Esophagus squamous epithelium (tissue), 5 donors: ENCODE measurements around the gene FXYD6. TPM values are rescaled to one million over a fixed set of nuclear protein-coding genes. Genes with fewer than 3 reads are reported as not detected.
"Not testable (repeated sequence)": the region's sequence is repeated elsewhere in the genome, so short reads cannot be mapped to it uniquely, and the experiment has no call there.

Experiments
- DNase-seq: peaks from one replicate; lab custom pipeline; 2025; lab: John Stamatoyannopoulos, UW
- H3K27ac ChIP-seq, 4 donors: fragments of 200-600 bp; sonication (generic); one replicate each; pipeline ENCODE4 v1.5.1; 2016 to 2019; ENCODE audit warnings: mild to moderate bottlenecking in 1 of 4
- H3K27me3 ChIP-seq, 4 donors: fragments of 200-600 bp; sonication (generic); 1 replicate in 3 of 4; 2 replicates in 1 of 4; pipeline versions ENCODE4 v1.5.1 to v1.6.0; 2017 to 2021; ENCODE audit warnings: antibody characterized with exemption in 1 of 4
- H3K36me3 ChIP-seq, 3 donors: fragments of 200-600 bp; sonication (generic); one replicate each; pipeline ENCODE4 v1.5.1; 2016 to 2019
- H3K4me1 ChIP-seq, 3 donors: fragments of 200-600 bp; sonication (generic); one replicate each; pipeline ENCODE4 v1.5.1; 2017 to 2019
- H3K4me3 ChIP-seq, 4 donors: fragments of 200-600 bp; sonication (generic); 1 replicate in 3 of 4; 2 replicates in 1 of 4; pipeline ENCODE4 v1.5.1; 2016 to 2019; ENCODE audit warnings: mild to moderate bottlenecking in 2 of 4, moderate library complexity in 1 of 4
- H3K9me3 ChIP-seq, 3 donors: fragments of 200-600 bp; sonication (generic); one replicate each; pipeline ENCODE4 v1.5.1; 2016 to 2019
- POLR2A ChIP-seq, 4 donors: fragments of 450-650 bp; IDR thresholded peaks; one replicate each; pipeline ENCODE4 v1.6.1; 2017; ENCODE audit warnings: antibody characterized with exemption in 4 of 4, mild to moderate bottlenecking in 4 of 4, moderate library complexity in 3 of 4
- WGBS, 2 donors: methylation state at CpG; one replicate each; pipeline ENCODE4 v1.1.5; 2018; 5-methylcytosine and 5-hydroxymethylcytosine counted together
- intact Hi-C: fragments of 100-400 bp; cut with DNase I; formaldehyde crosslinking; loops from one replicate; pipeline ENCODE4 v1.15.0; 2022
- total RNA-seq, 4 donors: library from RNA; depleted of rRNA; stranded (reverse); fragments of >200 nt; gene quantifications; one replicate each; pipeline ENCODE4 v1.1.0, GENCODE V29; 2016
- TF ChIP-seq, protein P1 (sequence below), 6 experiments: fragments of 450-650 bp in 4 of 6; fragments of 200-600 bp in 2 of 6; sonication (generic) in 2 of 6; IDR thresholded peaks; one replicate each; pipeline ENCODE4 v1.5.1; 2016 to 2019; ENCODE audit warnings: antibody characterized with exemption in 6 of 6, mild to moderate bottlenecking in 4 of 6, moderate library complexity in 4 of 6
- donor health status: DM: yes; HTN: yes; CAD: no.

Gene FXYD6
- total RNA-seq, 4 donors from 2014 or later: 0.61 to 27.7 (median 2.1) TPM

DNA sequence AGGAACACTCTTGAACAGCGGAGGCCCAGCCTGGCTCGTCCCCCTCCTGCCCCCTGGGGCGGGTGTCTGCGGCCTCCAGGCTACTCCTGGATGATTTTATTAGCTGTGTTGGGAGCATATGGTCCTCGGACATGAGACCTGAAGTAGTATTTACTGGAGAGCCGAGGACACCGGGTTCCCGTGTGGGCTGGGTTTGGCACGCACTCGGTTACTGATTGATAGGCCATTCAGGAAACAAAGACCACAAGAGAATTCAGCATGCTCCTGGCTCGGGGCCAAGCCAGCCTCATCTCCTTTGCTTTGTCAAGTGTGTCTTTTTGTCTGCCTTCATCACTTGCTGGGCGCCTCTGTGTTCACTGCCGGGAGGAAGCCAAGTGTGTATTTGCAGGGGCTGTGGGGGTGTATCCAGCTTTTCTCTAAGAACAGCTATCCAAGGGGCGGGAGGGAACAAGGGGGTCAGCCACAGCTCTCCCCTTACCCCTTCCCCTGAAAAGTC lies 61.6 kb downstream of the FXYD6 start:
- TF ChIP-seq, protein P1, sequence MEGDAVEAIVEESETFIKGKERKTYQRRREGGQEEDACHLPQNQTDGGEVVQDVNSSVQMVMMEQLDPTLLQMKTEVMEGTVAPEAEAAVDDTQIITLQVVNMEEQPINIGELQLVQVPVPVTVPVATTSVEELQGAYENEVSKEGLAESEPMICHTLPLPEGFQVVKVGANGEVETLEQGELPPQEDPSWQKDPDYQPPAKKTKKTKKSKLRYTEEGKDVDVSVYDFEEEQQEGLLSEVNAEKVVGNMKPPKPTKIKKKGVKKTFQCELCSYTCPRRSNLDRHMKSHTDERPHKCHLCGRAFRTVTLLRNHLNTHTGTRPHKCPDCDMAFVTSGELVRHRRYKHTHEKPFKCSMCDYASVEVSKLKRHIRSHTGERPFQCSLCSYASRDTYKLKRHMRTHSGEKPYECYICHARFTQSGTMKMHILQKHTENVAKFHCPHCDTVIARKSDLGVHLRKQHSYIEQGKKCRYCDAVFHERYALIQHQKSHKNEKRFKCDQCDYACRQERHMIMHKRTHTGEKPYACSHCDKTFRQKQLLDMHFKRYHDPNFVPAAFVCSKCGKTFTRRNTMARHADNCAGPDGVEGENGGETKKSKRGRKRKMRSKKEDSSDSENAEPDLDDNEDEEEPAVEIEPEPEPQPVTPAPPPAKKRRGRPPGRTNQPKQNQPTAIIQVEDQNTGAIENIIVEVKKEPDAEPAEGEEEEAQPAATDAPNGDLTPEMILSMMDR (IDR thresholded peaks at IDR 0.05): no peak
- 29 to 50% methylated on average over 5 to 7 of the region's 14 CpGs for WGBS, 2 donors

DNA sequence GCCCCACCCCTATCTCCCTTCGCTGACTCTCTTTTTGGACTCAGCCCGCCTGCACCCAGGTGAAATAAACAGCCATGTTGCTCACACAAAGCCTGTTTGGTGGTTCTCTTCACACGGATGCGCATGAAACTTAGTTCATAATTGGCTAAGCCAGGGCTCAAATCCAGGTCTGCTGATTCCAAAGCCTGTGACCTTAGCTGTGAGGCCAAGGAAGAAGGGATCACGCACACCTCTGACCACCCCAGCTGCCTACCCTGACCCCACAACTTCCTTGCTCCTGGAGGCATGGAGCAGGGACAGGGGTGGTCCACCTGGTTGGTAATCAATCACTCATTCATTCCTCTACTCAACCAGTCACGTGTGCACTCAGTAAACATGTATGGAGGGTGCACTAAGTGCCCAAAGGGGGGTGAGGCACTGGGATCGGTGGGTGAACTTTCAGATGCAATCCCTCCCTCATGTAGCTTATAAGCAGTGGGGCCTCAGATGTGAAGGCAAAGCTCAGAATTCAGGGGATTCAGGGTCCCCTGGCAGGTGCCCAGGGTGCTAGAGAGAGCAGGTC lies 62.2 kb downstream of the FXYD6 start:
- TF ChIP-seq, protein P1 (IDR thresholded peaks at IDR 0.05): no peak
- no peak for TF ChIP-seq POLR2A (IDR thresholded peaks at IDR 0.05)
- Histone ChIP-seq H3K9me3 (no peaks in the 10 kb centered on the region), H3K4me3 (no peak overlapping the region), H3K27me3 (peaks cover 0 to 9% (median 0%) of the 10 kb centered on the region in 4 donors), H3K4me1 (peaks cover 17 to 49% (median 30%) of the 10 kb centered on the region in 3 donors), H3K36me3 (no peaks in the 10 kb centered on the region), H3K27ac (peak overlapping the region; percentile 55 to 83 (median 71))
- no peak for DNase-seq
- intact Hi-C loops: loop anchor here (10.0 kb wide), 1 partner anchor 389 kb away; no protein-coding TSS in a partner anchor
- WGBS, 2 donors: 81 to 87% methylated on average over 3 to 6 of the region's 7 CpGs

More for the DNA sequence above, 61.6 kb downstream of the FXYD6 start:
- Histone ChIP-seq H3K9me3 (no peaks in the 10 kb centered on the region), H3K4me3 (peak overlapping the region in 1 of 4 donors; percentile 16), H3K36me3 (no peaks in the 10 kb centered on the region), H3K27ac (peak overlapping the region; percentile 55 to 83 (median 71)), H3K27me3 (peaks cover 0 to 4% (median 0%) of the 10 kb centered on the region in 4 donors), H3K4me1 (peaks cover 17 to 45% (median 30%) of the 10 kb centered on the region in 3 donors)
- intact Hi-C loops: loop anchor here (10.0 kb wide), 1 partner anchor 390 kb away; no protein-coding TSS in a partner anchor
- no peak for DNase-seq

DNA sequence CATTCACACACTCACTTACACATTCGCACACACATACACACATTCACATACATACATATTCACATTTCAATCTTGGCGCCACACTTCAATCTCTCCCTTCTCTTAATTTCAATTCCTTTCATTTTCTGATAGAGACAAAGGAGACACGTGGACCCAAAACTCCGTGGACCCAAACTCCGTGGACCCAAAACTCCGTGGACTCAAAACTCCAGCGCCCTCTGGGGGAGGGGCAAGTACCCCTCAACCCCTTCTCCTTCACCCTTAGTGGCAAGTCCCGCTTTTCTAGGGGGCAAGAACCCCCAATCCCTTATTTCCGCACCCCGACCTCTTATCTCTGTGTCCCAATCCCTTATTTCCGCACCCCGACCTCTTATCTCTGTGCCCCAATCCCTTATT lies 66.4 kb downstream of the FXYD6 start:
- H3K36me3 ChIP-seq, H3K4me3 ChIP-seq, DNase-seq, H3K9me3 ChIP-seq: not testable (repeated sequence)
- intact Hi-C loops: loop anchor here (10.0 kb wide), 1 partner anchor 385 kb away; no protein-coding TSS in a partner anchor
- 83 to 96% methylated on average over 12 of the region's 12 CpGs for WGBS, 2 donors
- Histone ChIP-seq H3K27me3 (peaks cover 0 to 31% (median 0%) of the 10 kb centered on the region in 4 donors), H3K27ac (peak overlapping the region in 1 of 4 donors; percentile 71), H3K4me1 (peaks cover 0 to 37% (median 6%) of the 10 kb centered on the region in 3 donors)

DNA sequence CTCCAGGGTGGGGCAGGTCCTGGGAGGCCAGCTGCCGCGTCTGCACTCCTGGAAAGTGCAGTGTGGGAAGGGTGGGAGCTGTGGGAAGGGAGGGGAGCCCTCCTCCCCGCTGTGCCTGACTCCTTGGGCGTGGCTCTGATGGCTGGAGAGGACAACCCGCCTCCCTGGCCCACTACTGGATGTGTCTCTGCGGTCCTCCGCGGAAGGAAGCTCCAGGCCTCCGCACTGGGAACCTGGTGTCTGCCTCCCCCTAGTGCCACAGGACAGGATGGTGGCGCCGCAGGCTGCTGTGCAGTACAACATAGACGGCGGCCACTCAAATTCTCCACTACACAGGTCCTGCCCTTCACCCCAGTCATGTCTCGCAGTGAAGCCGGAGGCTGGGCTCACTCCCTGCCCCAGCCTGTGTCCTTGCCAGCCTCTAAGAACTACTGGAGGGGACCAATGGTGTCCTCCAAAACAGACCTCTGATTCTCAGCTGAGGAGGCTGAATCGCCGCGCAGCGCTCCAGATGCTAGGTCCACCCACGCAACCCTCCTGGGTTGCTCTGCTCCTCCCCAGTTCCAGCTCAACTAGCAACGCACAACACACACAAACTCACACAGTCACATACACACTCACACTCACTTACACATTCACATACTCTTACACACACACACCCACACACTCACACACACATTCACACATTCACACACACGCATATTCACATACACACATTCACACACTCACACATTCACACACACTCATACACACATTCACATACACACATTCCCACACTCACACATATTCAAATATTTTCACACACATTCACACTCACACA lies 67.0 kb downstream of the FXYD6 start:
- whole genome bisulfite sequencing, 2 donors: 31 to 81% methylated on average over 7 to 12 of the region's 22 CpGs
- Histone ChIP-seq H3K36me3 (no peaks in the 10 kb centered on the region), H3K27ac (peak overlapping the region; percentile 14 to 71 (median 38)), H3K4me1 (peaks cover 0 to 31% (median under 1%) of the 10 kb centered on the region in 3 donors), H3K27me3 (peaks cover 0 to 31% (median 0%) of the 10 kb centered on the region in 4 donors), H3K4me3 (peak overlapping the region in 1 of 4 donors; percentile 12), H3K9me3 (no peaks in the 10 kb centered on the region)
- TF ChIP-seq POLR2A (IDR thresholded peaks at IDR 0.05): no peak
- TF ChIP-seq, protein P1 (IDR thresholded peaks at IDR 0.05): peak; percentile 24 to 44 (median 34)
- intact Hi-C loops: loop anchor here (10.0 kb wide), 1 partner anchor 385 kb away; no protein-coding TSS in a partner anchor
- no peak for DNase-seq

DNA sequence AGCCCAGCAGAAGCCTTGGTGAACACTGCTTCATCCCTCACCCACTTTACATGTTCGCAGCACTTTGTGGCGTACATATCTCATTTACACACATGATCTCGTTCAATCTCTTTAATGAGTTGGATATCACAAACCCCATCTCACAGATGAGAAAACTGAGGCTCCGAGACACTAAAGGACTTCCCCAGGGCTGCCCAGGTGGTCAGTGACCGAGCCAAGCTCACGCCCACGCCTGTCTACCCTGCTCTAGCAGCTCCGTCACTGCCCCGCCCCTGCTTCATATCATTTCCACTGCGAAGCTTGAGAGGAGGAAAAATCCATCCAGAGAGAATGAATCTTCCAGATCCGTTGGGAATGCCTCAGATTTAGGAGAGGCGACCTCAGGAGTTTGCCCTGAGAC lies 67.7 kb downstream of the FXYD6 start:
- intact Hi-C loops: no loop called here
- Histone ChIP-seq H3K9me3 (no peaks in the 10 kb centered on the region), H3K27ac (peak overlapping the region in 3 of 4 donors; percentile 14 to 71 (median 47)), H3K4me1 (peaks cover 0 to 27% (median 0%) of the 10 kb centered on the region in 3 donors), H3K4me3 (peak overlapping the region in 1 of 4 donors; percentile 12), H3K27me3 (peaks cover 0 to 31% (median 0%) of the 10 kb centered on the region in 4 donors), H3K36me3 (no peaks in the 10 kb centered on the region)
- DNase-seq: no peak
- TF ChIP-seq, protein P1 (IDR thresholded peaks at IDR 0.05): no peak
- no peak for TF ChIP-seq POLR2A (IDR thresholded peaks at IDR 0.05)
- 54 to 67% methylated on average over 8 to 10 of the region's 12 CpGs for WGBS, 2 donors
